ENCODE data around the gene CCDC195.

CCDC195 gene

GRCh38 chr2:224682134-224682533 is 34.0 kb downstream of the CCDC195 start:
- TF ChIP-seq CTCF (conservative IDR thresholded peaks at IDR 0.05; ENCODE audit: low read length) = no peak
- Histone ChIP-seq H3F3A (ENCODE audit: low read depth) (no peaks in the 10 kb centered on the region), H3K36me3 (ENCODE audit: insufficient read depth, low read length) (no peaks in the 10 kb centered on the region), H3K4me3 (ENCODE audit: low read length, poor library complexity, severe bottlenecking) (no peak overlapping the region), H3K9me2 (replicated peaks; ENCODE audit: low read depth, low read length) (no peaks in the 10 kb centered on the region), H3K9ac (ENCODE audit: low read depth, low read length, poor library complexity, severe bottlenecking) (no peak overlapping the region), H4K20me1 (ENCODE audit: insufficient read depth, low read length, poor library complexity, severe bottlenecking) (no peaks in the 10 kb centered on the region), H3K4me2 (ENCODE audit: low read depth, low read length, poor library complexity, severe bottlenecking) (no peak overlapping the region), H3K27me3 (ENCODE audit: insufficient read depth, low read length, poor library complexity, severe bottlenecking) (no peaks in the 10 kb centered on the region), H3K79me2 (ENCODE audit: insufficient read depth, low read length) (no peaks in the 10 kb centered on the region), H2AFZ (ENCODE audit: low read length) (no peak overlapping the region), H3K4me1 (ENCODE audit: insufficient read depth, low read length, poor library complexity, severe bottlenecking) (no peaks in the 10 kb centered on the region), H3K9me3 (ENCODE audit: insufficient read depth, low read depth, low read length) (no peaks in the 10 kb centered on the region)

- Histone ChIP-seq H3K4me3 (ENCODE audit: low read length, poor library complexity, severe bottlenecking) (no peak overlapping the region), H3K9me3 (ENCODE audit: insufficient read depth, low read depth, low read length) (no peaks in the 10 kb centered on the region), H3K9me2 (replicated peaks; ENCODE audit: low read depth, low read length) (no peaks in the 10 kb centered on the region), H3K36me3 (ENCODE audit: insufficient read depth, low read length) (no peaks in the 10 kb centered on the region), H3K9ac (ENCODE audit: low read depth, low read length, poor library complexity, severe bottlenecking) (no peak overlapping the region), H3K4me2 (ENCODE audit: low read depth, low read length, poor library complexity, severe bottlenecking) (no peak overlapping the region), H3K27me3 (ENCODE audit: insufficient read depth, low read length, poor library complexity, severe bottlenecking) (no peaks in the 10 kb centered on the region), H2AFZ (ENCODE audit: low read length) (no peak overlapping the region), H3K4me1 (ENCODE audit: insufficient read depth, low read length, poor library complexity, severe bottlenecking) (no peaks in the 10 kb centered on the region), H4K20me1 (ENCODE audit: insufficient read depth, low read length, poor library complexity, severe bottlenecking) (no peaks in the 10 kb centered on the region), H3F3A (ENCODE audit: low read depth) (no peaks in the 10 kb centered on the region), H3K79me2 (ENCODE audit: insufficient read depth, low read length) (no peaks in the 10 kb centered on the region)
- TF ChIP-seq EZH2phosphoT487 (IDR thresholded peaks at IDR 0.05; ENCODE audit: borderline replicate concordance) (no peak), CTCF (conservative IDR thresholded peaks at IDR 0.05; ENCODE audit: low read length) (no peak)
Measured at GRCh38 chr2:224671731-224672130, 44.4 kb downstream of the CCDC195 start.

- Histone ChIP-seq H3F3A (ENCODE audit: low read depth) (no peaks in the 10 kb centered on the region), H3K27me3 (ENCODE audit: insufficient read depth, low read length, poor library complexity, severe bottlenecking) (no peaks in the 10 kb centered on the region), H3K4me3 (ENCODE audit: low read length, poor library complexity, severe bottlenecking) (no peak overlapping the region), H3K9me2 (replicated peaks; ENCODE audit: low read depth, low read length) (no peaks in the 10 kb centered on the region), H3K4me2 (ENCODE audit: low read depth, low read length, poor library complexity, severe bottlenecking) (no peak overlapping the region), H3K36me3 (ENCODE audit: insufficient read depth, low read length) (no peaks in the 10 kb centered on the region), H3K9me3 (ENCODE audit: insufficient read depth, low read depth, low read length) (no peaks in the 10 kb centered on the region), H2AFZ (ENCODE audit: low read length) (no peak overlapping the region), H4K20me1 (ENCODE audit: insufficient read depth, low read length, poor library complexity, severe bottlenecking) (no peaks in the 10 kb centered on the region), H3K4me1 (ENCODE audit: insufficient read depth, low read length, poor library complexity, severe bottlenecking) (no peaks in the 10 kb centered on the region), H3K79me2 (ENCODE audit: insufficient read depth, low read length) (no peaks in the 10 kb centered on the region), H3K9ac (ENCODE audit: low read depth, low read length, poor library complexity, severe bottlenecking) (no peak overlapping the region)
- TF ChIP-seq EZH2phosphoT487 (IDR thresholded peaks at IDR 0.05; ENCODE audit: borderline replicate concordance) = no peak
Measured at GRCh38 chr2:224670203-224670602, 46.0 kb downstream of the CCDC195 start.

GRCh38 chr2:224669449-224669848 is 46.7 kb downstream of the CCDC195 start:
- no peak overlapping the region for H3K4me2 ChIP-seq (ENCODE audit: low read depth, low read length, poor library complexity, severe bottlenecking)

More at GRCh38 chr2:224669449-224669848, 46.7 kb downstream of the CCDC195 start:
- no peak for TF ChIP-seq CTCF (conservative IDR thresholded peaks at IDR 0.05; ENCODE audit: low read length)
- H3K79me2 ChIP-seq (ENCODE audit: insufficient read depth, low read length) = no peaks in the 10 kb centered on the region
- no peaks in the 10 kb centered on the region for H3K27me3 ChIP-seq (ENCODE audit: insufficient read depth, low read length, poor library complexity, severe bottlenecking)
- no peak overlapping the region for H2AFZ ChIP-seq (ENCODE audit: low read length)
- H3K36me3 ChIP-seq (ENCODE audit: insufficient read depth, low read length) = no peaks in the 10 kb centered on the region
- no peaks in the 10 kb centered on the region for H3K9me3 ChIP-seq (ENCODE audit: insufficient read depth, low read depth, low read length)
- H3K9ac ChIP-seq (ENCODE audit: low read depth, low read length, poor library complexity, severe bottlenecking) = no peak overlapping the region
- H3K4me1 ChIP-seq (ENCODE audit: insufficient read depth, low read length, poor library complexity, severe bottlenecking) = no peaks in the 10 kb centered on the region
- no peak overlapping the region for H3K4me3 ChIP-seq (ENCODE audit: low read length, poor library complexity, severe bottlenecking)
- H3K9me2 ChIP-seq (replicated peaks; ENCODE audit: low read depth, low read length) = no peaks in the 10 kb centered on the region
- H3F3A ChIP-seq (ENCODE audit: low read depth) = no peaks in the 10 kb centered on the region
- no peaks in the 10 kb centered on the region for H4K20me1 ChIP-seq (ENCODE audit: insufficient read depth, low read length, poor library complexity, severe bottlenecking)

Data from Loucy (cell line).